ENCODE data around the gene ASPSCR1. TPM values are rescaled to one million over a fixed set of nuclear protein-coding genes. Genes with fewer than 3 reads are reported as not detected.

The ASPSCR1 gene
- total RNA-seq, 4 donors from 2014 or later: 21.0 to 61.7 (median 41.3) TPM

DNA sequence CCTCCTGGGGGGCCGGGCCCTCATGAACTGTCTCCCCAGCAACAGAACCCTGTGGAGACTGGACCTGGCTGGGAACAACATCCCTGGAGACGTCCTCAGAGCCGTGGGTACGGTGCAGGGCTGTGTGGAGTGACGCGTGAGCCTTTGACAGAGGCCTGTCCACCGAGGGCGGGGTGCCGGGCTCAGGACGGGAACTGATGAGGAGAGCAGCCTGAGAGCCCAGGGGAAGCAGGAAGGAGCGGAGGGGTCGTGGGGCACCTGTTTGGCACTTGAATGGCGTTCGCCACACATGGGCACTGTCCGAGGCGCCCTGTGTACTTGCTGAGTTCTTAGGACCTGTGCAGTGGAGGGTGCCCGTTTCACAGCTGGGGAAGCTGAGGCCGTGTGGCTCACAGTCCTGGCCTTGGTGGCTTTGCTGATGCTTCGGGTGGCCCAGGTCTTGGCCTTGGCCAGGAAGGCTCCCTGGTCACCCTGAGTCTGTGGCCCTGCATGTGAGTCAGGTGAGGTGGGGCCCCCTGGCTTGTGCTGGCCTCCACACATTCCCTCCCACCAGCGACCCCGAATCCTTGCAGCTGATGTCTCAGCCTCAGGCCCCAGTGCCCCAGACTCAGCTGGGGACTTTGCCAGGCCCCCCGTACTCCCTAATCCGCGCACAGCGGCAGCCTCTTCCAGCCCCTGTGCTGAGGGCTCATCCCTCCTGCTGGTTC lies 48.1 kb downstream of the ASPSCR1 start:
- TF ChIP-seq, protein P1, sequence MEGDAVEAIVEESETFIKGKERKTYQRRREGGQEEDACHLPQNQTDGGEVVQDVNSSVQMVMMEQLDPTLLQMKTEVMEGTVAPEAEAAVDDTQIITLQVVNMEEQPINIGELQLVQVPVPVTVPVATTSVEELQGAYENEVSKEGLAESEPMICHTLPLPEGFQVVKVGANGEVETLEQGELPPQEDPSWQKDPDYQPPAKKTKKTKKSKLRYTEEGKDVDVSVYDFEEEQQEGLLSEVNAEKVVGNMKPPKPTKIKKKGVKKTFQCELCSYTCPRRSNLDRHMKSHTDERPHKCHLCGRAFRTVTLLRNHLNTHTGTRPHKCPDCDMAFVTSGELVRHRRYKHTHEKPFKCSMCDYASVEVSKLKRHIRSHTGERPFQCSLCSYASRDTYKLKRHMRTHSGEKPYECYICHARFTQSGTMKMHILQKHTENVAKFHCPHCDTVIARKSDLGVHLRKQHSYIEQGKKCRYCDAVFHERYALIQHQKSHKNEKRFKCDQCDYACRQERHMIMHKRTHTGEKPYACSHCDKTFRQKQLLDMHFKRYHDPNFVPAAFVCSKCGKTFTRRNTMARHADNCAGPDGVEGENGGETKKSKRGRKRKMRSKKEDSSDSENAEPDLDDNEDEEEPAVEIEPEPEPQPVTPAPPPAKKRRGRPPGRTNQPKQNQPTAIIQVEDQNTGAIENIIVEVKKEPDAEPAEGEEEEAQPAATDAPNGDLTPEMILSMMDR (IDR thresholded peaks at IDR 0.05): no peak
- TF ChIP-seq POLR2AphosphoS5 (IDR thresholded peaks at IDR 0.05) (no peak), POLR2A (IDR thresholded peaks at IDR 0.05) (no peak), EP300 (IDR thresholded peaks at IDR 0.05; ENCODE audit: low read depth) (no peak)
- intact Hi-C loops (cut with DNase I; ENCODE audit: low total_unique reads): no loop called here
- peaks cover 23 to 41% (median 30%) of the 10 kb centered on the region in 4 donors for H3K4me1 ChIP-seq
- no peak overlapping the region for H3K4me3 ChIP-seq
- no peaks in the 10 kb centered on the region for H3K27me3 ChIP-seq
- H3K27ac ChIP-seq: no peak overlapping the region
- WGBS, 2 donors (ENCODE audit: low coverage in 1 of 2): 92% methylated on average over 25 of the region's 25 CpGs; no CpG with 5 or more reads in 1 of the 2 donors
- in situ Hi-C loops (cut with MboI; ENCODE audit: low pct_ligation_motif_present in 1 of 4, low pct_unique_long_range_greater_than_20kb in 1 of 4, low sequenced_read_pairs in 3 of 4): loop anchor here in 3 of 4 donors (5.0 to 25.0 kb wide), 2 partner anchors 132 to 137 kb away; no protein-coding TSS in a partner anchor
- no peaks in the 10 kb centered on the region for H3K9me3 ChIP-seq
- DNase-seq: no peak
- H3K36me3 ChIP-seq: no peaks in the 10 kb centered on the region

DNA sequence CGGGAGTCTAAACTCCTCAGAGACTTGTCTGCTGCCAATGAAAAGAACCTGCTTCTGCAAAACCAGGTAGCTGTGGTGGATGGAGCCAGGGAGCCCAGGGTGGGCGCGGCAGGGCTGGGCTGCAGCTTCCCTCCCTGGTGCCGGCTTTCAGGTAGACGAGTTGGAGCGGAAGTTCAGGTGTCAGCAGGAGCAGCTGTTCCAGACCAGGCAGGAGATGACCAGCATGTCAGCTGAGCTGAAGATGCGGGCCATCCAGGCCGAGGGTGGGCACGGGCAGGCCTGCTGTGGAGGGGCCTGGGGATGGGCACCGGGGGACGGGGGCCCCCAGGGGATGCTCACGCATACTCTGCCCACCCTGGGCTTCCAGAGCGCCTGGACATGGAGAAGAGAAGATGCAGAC lies 50.8 kb downstream of the ASPSCR1 start:
- TF ChIP-seq EP300 (IDR thresholded peaks at IDR 0.05; ENCODE audit: low read depth): no peak
- Histone ChIP-seq H3K27me3 (peaks cover 9% of the 10 kb centered on the region), H3K27ac (no peak overlapping the region), H3K4me1 (peaks cover 10 to 36% (median 26%) of the 10 kb centered on the region in 4 donors), H3K9me3 (no peaks in the 10 kb centered on the region), H3K36me3 (no peaks in the 10 kb centered on the region), H3K4me3 (no peak overlapping the region)
- in situ Hi-C loops (cut with MboI; ENCODE audit: low pct_ligation_motif_present in 1 of 4, low pct_unique_long_range_greater_than_20kb in 1 of 4, low sequenced_read_pairs in 3 of 4): loop anchor here in 3 of 4 donors (5.0 to 25.0 kb wide), 2 partner anchors 129 to 134 kb away; no protein-coding TSS in a partner anchor
- DNase-seq: no peak
- 97% methylated on average over 13 of the region's 13 CpGs; no CpG with 5 or more reads in 1 of the 2 donors for WGBS, 2 donors (ENCODE audit: low coverage in 1 of 2)
- intact Hi-C loops (cut with DNase I; ENCODE audit: low total_unique reads): no loop called here

GRCh38 chr17:82028966-82029365 lies 51.5 kb downstream of the ASPSCR1 start:
- Histone ChIP-seq H3K4me3 (no peak overlapping the region), H3K36me3 (no peaks in the 10 kb centered on the region), H3K27me3 (peaks cover 9% of the 10 kb centered on the region), H3K9me3 (no peaks in the 10 kb centered on the region), H3K4me1 (peaks cover 6 to 30% (median 22%) of the 10 kb centered on the region in 4 donors), H3K27ac (no peak overlapping the region)
- in situ Hi-C loops (cut with MboI; ENCODE audit: low pct_ligation_motif_present in 1 of 4, low pct_unique_long_range_greater_than_20kb in 1 of 4, low sequenced_read_pairs in 3 of 4) (loop anchor here in 3 of 4 donors (5.0 to 25.0 kb wide), 2 partner anchors 128 to 133 kb away; no protein-coding TSS in a partner anchor), intact Hi-C loops (cut with DNase I; ENCODE audit: low total_unique reads) (no loop called here)
- no peak for DNase-seq
- WGBS, 2 donors (ENCODE audit: low coverage in 1 of 2): 98% methylated on average over 9 of the region's 9 CpGs; no CpG with 5 or more reads in 1 of the 2 donors
- TF ChIP-seq POLR2A (IDR thresholded peaks at IDR 0.05) (no peak), POLR2AphosphoS5 (IDR thresholded peaks at IDR 0.05) (no peak), EP300 (IDR thresholded peaks at IDR 0.05; ENCODE audit: low read depth) (no peak)
- TF ChIP-seq, protein P1 (IDR thresholded peaks at IDR 0.05): no peak

- H3K4me1 ChIP-seq: peaks cover 4 to 25% (median 18%) of the 10 kb centered on the region in 4 donors
- H3K9me3 ChIP-seq: no peaks in the 10 kb centered on the region
- H3K4me3 ChIP-seq: no peak overlapping the region
- 90% methylated on average over 9 of the region's 16 CpGs; no CpG with 5 or more reads in 1 of the 2 donors for WGBS, 2 donors (ENCODE audit: low coverage in 1 of 2)
- peaks cover 9% of the 10 kb centered on the region for H3K27me3 ChIP-seq
- intact Hi-C loops (cut with DNase I; ENCODE audit: low total_unique reads) (no loop called here), in situ Hi-C loops (cut with MboI; ENCODE audit: low pct_ligation_motif_present in 1 of 4, low pct_unique_long_range_greater_than_20kb in 1 of 4, low sequenced_read_pairs in 3 of 4) (loop anchor here in 3 of 4 donors (5.0 to 25.0 kb wide), 2 partner anchors 128 to 133 kb away; no protein-coding TSS in a partner anchor)
- no peaks in the 10 kb centered on the region for H3K36me3 ChIP-seq
- no peak overlapping the region for H3K27ac ChIP-seq
- DNase-seq: no peak
- TF ChIP-seq, protein P1 (IDR thresholded peaks at IDR 0.05): no peak
- TF ChIP-seq EP300 (IDR thresholded peaks at IDR 0.05; ENCODE audit: low read depth) (no peak), POLR2AphosphoS5 (IDR thresholded peaks at IDR 0.05) (no peak), POLR2A (IDR thresholded peaks at IDR 0.05) (no peak)
Observed at GRCh38 chr17:82029391-82029790, 52.0 kb downstream of the ASPSCR1 start.

Measured in transverse colon (tissue), 4 donors.